GM12864 (cell line): ENCODE data around the gene SNX20.

Experiments
- DNase-seq: peaks from one replicate; pipeline ENCODE4 v3.0.0-alpha.2; 2011; ENCODE audit warnings: low read depth
- H3K4me3 ChIP-seq: 2 replicates; pipeline ENCODE4 v1.5.1; 2011; ENCODE audit warnings: mild to moderate bottlenecking, low read depth, low read length, control low read depth
- TF ChIP-seq, protein P1 (sequence below): IDR thresholded peaks from 2 replicates; pipeline ENCODE4 v1.5.1; 2011; ENCODE audit warnings: low read depth, mild to moderate bottlenecking, moderate library complexity, low read length, control low read depth, inconsistent platforms; ENCODE audit errors: missing control alignments

Gene SNX20, protein sequence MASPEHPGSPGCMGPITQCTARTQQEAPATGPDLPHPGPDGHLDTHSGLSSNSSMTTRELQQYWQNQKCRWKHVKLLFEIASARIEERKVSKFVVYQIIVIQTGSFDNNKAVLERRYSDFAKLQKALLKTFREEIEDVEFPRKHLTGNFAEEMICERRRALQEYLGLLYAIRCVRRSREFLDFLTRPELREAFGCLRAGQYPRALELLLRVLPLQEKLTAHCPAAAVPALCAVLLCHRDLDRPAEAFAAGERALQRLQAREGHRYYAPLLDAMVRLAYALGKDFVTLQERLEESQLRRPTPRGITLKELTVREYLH

DNA sequence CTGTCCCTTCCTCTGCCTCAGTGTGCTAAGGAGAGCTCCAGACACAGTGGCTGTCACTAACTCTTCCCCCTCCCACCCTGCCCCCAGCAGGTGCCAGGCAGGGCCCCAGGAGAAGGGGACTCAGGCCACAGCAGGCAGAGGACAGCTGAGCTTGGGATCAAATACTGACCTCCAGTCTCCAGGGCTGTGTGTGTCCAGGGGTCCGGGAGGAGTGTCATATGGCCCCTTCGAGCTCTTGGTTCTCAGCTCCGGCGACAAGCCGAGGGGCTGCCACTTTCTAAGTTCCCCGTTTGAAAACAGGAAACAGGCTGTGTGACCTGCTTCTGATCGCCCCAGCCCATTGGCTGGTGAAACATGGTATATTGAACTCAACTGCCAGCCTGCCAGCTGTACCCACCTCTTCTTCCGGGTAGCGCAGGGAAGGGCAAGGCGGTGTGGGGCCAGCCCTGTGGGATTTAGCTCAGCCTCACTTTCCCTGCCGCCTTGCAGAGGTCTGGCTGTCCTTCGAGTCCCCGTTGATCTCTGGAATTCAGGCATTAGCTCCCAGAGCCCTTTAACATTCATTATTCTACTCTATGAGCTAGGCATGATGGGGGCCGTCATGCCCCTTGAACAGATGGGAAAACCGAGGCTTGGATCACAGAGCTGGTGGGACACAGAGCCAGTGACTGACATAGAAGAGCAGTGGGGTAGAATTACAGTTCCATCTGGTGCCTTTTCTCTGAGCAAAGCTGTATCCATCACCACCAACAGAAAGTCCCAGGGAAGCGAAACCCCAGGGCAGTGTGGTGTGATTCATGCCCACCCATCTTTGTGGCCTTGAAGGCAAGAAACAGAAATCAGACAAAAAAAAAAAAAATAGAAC lies at the start of gene SNX20:
Gene SNX20 (minus strand): TSS at position 292 of the 865 bp plus-strand sequence. CDS start 3,786 bp downstream, outside the sequence.
- TF ChIP-seq, protein P1, sequence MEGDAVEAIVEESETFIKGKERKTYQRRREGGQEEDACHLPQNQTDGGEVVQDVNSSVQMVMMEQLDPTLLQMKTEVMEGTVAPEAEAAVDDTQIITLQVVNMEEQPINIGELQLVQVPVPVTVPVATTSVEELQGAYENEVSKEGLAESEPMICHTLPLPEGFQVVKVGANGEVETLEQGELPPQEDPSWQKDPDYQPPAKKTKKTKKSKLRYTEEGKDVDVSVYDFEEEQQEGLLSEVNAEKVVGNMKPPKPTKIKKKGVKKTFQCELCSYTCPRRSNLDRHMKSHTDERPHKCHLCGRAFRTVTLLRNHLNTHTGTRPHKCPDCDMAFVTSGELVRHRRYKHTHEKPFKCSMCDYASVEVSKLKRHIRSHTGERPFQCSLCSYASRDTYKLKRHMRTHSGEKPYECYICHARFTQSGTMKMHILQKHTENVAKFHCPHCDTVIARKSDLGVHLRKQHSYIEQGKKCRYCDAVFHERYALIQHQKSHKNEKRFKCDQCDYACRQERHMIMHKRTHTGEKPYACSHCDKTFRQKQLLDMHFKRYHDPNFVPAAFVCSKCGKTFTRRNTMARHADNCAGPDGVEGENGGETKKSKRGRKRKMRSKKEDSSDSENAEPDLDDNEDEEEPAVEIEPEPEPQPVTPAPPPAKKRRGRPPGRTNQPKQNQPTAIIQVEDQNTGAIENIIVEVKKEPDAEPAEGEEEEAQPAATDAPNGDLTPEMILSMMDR = no peak
- DNase-seq = no peak
- peak within 1 kb of the TSS; percentile 62 for H3K4me3 ChIP-seq

DNA sequence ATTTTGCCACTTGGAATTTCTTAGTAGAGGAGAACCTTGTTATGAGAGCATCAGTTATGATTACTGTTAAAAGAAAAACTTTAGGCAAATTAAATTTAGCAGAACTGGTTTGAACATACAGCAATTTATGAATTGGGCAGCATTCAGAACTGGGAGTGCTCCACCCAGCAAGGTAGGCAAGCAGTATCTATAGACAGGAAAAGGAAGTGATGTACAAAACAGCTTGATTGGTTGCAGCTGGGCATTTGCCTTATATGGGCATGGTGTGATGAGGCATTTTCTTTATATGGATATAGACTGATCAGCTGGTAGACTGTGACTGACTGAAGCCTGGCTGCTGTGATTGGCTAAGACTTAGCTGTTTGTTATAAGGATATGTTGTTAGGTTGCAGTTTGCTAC lies 43.2 kb upstream of the SNX20 start:
- H3K4me3 ChIP-seq = no peak overlapping the region
- TF ChIP-seq, protein P1 = no peak
- no peak for DNase-seq

DNA sequence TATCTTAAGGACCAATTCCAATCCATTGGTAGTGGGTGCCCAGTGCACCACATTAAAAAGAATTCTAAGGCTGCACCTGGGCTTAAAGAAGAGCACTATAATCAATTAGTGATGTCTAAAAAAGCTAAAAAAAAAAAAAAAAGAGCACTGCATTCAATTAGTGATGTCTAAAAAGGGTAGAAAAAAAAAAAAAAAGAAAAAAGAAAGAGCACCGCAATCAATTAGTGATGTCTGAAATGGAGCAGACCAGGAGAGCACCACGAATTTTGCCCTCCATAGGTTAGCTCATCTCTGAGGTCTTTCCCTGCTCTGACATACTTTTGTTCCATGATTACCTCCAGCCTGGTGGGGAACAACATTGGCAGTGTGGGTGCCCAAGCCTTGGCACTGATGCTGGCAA lies 41.8 kb upstream of the SNX20 start:
- no peak for DNase-seq
- TF ChIP-seq, protein P1 = no peak
- H3K4me3 ChIP-seq = no peak overlapping the region

DNA sequence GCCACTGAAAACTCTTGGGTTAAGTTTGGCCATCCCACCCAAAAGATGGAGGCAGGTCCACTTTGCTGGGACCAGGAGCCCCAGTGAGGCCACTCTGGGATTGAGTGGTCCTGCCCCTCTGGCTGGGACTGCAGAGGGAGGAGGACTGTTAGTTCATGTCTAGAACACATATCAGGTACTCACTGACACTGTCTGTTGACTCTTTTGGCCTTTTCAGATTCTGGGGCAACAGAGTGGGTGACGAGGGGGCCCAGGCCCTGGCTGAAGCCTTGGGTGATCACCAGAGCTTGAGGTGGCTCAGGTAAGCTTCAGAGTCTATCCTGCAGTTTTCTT lies 41.3 kb upstream of the SNX20 start:
- TF ChIP-seq, protein P1 = no peak
- no peak for DNase-seq
- no peak overlapping the region for H3K4me3 ChIP-seq

DNA sequence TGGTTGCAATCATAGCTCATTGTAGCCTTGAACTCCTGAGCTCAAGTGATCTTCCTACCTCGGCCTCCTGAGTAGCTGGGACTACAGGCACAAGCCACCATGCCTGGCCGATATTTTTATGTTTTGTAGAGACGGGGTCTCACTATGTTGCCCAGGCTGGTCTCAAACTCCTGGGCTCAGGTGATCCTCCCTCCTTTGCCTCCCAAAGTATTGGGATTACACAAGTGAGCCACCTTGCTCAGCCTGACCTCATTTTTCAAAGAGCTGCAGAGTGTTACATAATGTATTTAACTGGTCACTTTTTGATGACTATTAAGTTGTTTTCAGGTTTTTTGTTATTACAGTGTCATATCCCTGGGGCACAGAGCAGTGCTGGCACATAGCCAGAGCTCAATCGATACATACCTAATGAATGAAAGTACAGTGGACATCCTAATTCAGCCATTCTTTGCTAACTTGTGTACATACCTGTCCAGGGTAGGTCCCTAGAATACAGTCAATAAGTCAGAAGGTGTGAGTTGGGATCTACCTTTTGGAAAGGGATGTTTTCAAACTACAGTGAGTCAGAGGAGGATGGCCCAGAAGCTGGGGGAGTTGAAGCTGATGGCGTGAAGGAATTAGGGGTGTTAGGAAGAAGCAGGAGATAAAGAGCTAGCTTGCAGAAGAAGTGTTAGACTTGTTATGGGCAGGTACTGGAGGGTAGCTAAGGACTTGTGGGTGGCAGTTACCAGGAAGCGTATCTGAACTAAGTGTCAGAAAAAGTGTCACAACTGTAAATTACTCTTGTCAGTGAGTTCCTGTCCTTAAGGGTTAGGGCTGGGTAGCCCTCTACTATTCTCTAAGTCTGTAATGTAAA lies 40.7 kb upstream of the SNX20 start:
- TF ChIP-seq, protein P1 = no peak
- no peak for DNase-seq
- no peak overlapping the region for H3K4me3 ChIP-seq

DNA sequence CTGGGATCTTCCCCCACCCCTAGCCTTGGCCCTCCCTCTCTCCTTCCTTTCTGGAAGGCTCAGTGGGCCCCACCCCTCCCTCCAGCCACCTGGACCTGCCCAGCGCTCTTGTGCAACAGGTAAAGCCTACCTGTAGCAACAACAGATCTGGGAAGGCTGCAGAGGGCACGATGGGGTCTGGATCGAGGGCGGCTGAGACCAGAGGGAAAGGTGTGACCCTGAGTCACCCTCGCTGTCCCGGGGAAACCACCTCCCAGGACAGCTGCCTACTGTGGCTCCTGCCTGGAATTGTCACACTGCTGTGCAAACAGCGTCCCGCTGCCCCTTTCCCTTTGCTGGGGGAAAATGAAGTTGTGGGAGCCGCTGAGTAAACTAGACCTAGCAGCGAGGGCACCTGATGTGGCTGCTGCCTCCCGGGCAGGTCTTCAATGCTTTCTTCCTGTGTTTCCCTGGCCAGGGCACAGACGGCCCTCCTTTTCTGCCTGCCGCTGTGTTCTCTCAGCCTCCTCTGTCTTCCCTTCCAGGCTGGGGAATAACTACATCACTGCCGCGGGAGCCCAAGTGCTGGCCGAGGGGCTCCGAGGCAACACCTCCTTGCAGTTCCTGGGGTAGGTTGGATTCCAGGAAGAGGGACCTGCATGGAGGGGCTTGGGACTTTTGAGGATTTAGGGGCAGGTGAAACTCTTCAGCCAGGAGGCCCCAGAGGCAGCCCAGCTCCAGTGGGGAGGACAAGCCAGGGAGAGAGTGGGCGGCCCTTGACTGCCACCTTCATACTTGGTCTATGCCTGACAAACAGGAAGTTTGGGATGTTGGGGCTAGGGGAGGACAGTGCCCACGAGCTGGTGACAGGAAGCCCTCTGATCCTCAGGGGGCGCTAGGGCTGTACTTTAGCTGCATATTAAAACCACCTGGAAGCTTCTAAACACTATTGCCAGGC lies 38.6 kb upstream of the SNX20 start:
- no peak overlapping the region for H3K4me3 ChIP-seq
- TF ChIP-seq, protein P1 = no peak
- no peak for DNase-seq
